G401.6 (cell line): ENCODE measurements around the gene C9orf153.
"Not testable (repeated sequence)": the region's sequence is repeated elsewhere in the genome, so short reads cannot be mapped to it uniquely, and the experiment has no call there.

Source experiments
- FAIRE-seq: peaks from 2 replicates; lab custom pipeline; 2012; peaks lifted over from hg19 to GRCh38; lab: Jason Lieb, UNC

C9orf153 gene

DNA sequence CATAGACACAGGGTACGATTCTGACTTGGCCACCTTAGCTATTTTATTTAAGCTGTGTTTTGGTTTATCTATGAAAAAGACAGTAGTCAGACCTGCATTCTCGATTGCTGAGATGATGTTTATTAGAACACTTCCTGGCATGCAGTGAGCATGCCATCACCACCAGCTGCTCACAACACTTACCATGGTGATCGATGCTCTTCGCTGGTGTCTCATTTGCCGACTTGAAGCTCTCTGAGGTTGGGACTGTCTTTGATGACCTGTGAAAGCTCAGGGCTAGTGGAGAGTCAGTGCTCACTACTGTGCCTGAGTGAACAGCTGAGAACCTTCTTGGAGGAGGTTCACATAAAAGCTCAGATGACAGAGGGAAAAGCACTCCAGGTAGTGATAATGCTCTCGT lies 4.4 kb upstream of the C9orf153 start:
- FAIRE-seq: no peak

DNA sequence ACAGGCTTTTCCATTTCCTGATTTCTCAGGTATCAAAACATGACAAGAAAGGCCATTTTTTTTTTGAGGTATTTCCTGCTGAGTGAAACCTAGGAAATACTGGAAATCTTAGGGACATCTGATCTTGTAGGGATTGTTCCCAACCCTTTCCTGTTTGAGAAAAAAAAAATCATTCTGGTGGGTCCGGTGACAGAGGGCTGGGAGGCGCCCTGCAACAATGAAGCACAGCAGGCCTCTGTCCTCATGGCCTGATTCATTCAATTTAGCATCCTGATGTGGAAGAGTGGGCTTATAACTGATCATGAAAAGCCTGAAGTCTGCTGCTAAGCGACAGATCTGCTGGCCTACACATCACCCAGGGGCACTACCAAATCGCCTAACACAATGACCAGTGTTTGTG lies 3.0 kb upstream of the C9orf153 start:
- FAIRE-seq: no peak

DNA sequence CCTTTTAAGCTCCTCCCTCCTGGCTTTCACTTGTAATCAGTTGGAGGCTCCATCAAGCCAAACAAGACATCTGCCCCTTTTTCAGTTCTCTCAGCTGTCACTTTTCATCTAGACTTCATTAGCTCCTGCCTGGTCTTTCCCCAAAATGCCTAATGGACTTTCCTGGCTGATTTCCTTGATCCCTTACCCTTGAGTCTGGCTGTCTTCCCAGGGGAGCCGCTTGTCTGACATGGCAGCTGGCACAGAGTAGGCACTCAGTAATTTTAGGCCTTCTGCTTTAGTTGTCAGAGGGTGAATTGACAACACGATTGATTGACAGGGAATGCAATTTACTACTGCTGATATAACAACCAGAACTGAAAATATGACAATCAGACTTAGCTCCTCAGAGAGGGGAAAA lies 2.1 kb downstream of the C9orf153 start:
- FAIRE-seq: no peak

DNA sequence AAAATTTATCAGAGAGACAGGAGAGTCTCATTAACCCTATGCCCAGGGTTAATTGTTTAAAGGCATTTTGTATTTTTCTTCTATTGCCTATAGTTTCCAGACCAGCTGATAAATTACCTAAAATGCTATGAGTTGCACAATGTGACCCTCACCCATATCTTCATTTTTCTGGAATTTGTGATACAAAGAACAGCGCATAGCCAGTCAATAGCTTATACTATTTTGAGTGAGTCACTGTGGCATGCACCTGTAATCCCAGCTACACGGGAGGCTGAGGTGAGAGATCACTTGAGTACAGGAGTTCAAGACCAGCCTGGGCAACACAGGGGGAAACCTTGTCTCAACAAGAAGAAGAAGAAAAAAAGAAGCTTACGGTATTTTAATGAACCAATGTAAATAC lies 2.8 kb downstream of the C9orf153 start:
- FAIRE-seq: no peak

DNA sequence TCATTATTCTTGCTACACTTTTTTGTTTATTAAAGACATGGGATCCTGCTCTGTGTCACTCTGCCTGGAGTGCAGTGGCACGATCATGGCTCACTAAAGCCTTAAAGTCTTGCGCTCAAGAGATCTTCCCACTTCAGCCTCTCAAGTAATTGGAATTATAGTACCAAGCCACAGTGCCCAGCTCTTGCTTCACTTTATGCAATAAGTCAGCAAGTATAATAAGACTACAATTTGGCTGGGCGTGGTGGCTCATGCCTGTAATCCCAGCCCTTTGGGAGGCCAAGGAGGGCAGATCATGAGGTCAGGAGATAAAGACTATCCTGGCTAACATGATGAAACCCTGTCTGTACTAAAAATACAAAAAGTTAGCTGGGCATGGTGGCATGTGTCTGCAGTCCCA lies 5.9 kb downstream of the C9orf153 start:
- FAIRE-seq: no peak

DNA sequence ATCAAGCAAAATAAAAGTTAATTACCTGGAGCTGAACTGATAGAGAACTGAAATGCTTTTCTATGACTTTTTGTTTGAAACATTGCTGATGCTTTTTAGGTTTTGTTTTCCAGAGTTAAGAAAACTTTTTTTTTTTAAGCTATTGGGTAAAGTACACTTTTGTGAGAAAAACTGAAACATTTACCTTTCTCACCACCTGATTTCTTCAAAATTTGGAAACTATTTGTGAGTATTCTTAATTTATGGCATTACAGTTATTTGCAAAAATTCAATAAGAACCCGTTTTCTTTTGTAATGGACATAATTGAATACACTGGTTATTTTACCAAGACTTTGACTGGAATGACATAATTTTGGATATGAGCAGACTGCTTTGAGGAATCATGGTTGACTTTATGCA lies 6.6 kb downstream of the C9orf153 start:
- FAIRE-seq: no peak

DNA sequence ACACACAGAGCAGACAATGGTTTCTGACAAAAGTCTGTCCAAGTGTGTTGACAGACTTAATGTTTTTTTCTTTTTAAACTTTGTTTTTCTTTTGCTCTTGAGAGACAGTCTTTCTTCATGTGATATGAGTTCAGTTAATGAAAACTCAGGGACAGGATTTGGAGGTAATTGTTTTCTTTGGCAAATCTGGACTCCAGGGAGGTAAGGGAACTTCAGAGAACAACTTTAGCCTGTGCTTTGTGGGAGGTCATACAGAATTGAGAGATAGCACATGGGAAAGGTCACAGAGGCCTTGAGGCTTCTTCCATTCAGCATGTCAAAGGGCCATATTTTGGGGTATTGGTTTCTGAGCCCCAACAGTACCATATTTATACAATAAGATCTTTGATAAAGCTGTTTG lies 9.3 kb downstream of the C9orf153 start:
- no peak for FAIRE-seq

DNA sequence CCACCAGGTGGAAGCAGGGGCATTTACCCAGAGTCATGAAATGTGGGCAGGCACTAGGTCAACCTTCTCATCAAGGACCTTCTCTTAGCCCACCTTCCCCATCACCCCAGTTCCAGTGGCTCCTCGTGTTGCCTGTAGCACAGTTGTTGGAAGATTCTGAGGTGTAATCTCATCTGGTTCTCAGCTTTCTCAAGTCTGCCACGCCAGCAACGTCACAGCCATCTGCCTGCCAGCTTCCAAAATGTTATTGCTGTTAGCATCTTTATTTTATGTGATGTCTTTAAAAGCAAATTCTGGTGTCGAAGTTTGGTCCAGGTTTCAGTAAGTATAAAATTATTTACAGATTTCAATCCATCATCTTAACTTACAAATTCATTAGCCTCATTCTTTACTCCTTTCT lies 10.7 kb downstream of the C9orf153 start:
- FAIRE-seq: no peak

DNA sequence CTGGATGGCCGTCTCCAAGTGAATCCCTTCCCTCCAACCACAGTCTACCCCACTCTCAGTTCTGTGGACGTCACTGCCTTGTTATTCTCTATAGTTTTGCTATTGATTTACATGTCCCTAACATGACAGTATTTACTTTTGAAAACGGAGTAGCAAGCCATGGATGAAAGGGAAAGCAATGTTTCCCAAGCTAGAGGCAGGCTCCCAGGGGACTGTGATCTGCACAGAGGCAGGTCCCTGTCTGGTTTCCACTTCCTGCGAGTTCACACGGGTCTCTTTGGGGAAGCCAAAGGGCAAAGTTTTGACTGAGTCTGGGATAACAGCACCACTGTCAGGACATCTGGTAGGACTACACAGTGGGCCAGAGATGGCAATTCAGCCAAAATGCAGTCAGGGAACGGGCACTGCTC lies 12.7 kb downstream of the C9orf153 start:
- FAIRE-seq: no peak

DNA sequence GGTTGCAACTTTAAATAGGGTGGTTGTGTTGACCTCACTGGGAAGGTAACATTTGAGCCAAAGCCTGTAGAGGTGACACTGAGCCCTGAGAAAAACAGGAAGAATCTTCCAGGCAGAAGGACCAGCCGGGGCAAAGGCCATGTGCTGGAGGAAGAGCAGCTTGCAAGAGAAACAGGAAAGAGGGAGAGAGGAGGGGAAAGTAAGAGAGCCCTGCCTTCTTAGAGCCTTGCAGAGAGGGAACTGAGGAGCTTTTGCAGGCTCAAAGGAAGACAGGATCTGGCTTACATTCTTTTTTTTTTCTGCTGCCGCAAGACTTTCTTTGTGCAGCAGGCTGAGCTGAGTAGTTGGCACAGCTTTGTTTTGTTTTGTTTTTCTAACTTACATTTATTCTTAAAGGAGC lies 17.4 kb downstream of the C9orf153 start:
- FAIRE-seq: no peak

DNA sequence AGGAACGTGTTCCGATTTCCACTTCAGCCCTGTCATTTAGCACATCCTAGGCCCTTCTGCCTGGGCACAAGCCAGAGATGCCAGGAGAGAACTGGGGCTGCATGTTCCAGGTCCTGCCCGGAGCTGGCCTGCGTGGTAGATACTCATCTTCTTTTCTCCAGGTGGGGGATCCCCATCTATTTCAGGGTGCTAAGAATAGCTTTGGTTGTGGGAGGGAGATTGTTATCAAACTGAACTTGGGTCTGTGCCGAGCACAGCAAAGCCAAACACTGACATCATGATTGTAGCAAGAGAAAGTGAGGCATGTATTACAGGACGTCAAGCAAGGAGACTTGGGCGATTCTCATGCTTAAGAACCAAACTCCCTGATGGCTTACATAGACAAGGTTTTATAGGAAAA lies 18.2 kb downstream of the C9orf153 start:
- FAIRE-seq: no peak

DNA sequence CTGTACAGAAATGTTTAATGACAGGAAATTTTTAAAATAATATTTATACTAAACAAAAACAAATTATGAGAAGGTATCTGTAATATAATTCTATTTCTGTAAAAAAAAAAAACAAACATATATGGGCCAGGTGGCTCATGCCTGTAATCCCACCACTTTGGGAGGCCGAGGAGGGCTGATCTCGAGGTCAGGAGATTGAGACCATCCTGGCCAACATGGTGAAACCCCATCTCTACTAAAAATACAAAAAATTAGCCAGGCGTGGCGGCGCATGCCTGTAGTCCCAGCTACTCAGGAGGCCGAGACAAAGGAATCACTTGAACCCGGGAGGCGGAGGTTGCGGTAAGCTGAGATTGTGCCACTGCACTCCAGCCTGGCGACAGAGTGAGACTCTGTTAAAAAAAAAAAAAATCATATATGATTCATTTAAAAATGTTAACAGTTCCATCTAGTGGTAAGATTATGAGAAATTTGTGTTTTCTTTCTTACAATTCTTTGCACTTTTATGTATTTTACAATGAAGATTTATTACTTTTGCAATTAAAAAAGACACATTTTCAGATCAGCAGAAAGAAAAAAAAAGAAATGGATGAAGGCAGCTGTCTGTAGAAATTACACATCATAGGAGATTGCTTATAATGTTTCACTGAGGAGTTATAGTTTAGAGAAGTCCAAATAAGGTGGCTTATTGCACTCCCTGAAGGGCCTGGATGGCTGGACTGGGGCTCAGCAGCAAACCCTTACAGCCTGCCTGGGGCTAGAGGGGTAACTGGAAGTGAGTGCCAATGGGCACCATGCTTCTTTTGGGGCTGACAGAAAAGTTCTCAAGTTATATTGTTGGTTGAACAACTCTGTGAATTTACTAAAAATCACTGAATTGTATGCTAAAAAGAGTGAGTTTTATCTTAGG lies 20.3 kb downstream of the C9orf153 start:
- FAIRE-seq: peak; percentile 80

DNA sequence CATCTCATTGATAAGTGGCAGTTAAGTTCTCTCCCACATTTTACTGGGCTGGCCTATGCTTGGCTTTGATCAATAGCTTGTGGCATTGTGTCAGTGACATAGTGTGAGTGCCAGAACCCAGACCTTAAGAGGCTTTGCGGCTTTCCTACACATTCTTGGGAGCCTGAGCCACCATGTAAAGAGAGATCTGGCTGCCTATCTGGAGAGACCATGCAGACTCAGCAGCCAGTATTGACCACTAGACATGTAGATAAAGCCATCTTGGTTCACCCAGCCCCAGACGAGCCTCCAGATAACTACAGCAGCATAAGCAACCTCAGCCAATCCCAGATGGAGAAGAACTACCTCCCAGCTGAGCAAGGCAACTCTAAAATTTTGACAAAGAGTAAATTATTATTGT lies 28.6 kb downstream of the C9orf153 start:
- no peak for FAIRE-seq

DNA sequence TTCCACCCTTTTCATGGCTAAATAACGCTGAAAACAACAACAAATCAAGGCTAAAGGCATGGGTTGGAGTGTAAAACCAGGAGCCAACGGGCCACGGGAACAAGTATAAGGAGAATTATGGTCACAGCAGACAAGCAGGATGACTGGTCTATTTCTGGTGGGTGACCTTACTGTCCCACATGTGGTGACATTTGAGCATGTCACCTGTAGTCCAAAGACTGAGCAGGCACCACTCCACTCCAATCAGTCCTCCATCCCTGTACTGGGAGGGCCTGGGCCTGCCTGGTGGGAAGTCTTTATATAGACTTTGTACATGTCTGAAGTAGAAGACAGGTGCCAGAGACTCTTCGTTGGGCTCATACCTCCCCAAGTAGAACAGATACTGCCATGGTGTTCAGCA lies 36.8 kb downstream of the C9orf153 start:
- no peak for FAIRE-seq

DNA sequence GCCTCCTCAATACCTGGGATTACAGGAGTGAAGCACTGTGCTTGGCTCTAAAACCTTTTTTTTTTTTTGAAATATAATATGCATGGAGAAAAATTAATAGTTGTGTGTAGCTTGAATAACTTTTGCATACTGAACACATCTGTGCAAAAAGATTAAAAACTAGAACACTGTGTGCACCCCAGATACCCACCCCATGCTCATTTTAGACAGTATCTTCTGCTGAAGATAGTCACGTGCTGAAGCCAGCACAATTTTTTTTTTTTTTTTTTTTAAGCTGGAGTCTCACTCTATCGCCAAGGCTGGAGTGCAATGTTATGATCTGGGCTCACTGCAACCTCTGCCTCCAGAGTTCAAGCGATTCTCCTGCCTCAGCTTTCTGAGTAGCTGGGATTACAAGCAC lies 39.9 kb downstream of the C9orf153 start:
- FAIRE-seq: no peak

DNA sequence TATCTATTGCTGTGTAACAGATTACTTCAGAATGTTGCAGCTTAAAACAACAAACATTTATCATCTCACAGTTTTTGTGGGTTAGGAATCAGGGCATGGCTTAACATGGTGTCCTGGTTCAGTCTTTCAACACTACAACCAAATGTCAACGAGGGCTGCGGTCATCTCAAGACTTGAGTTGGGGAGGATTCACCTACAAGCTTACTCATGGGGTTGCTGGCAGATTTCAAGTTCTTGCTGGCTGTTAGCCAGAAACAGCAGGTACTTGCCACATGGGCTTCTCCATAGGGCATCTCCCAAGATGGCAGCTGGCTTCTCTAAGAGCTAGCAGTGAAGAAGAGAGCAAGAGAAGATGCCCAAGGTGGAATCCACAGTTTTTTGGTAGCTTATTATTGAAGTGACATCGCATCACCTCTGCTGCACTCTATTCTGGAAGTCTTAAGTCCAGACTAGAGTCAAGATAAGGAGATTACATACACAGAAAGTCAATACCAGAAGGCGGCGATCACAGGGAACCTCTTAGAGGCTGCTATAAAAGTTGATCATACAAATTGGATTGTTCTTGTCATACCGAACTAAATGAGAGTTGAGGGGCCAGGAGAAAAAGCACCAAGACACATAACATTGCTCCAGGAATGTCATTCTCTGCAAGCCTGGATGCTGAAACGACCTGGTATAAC lies 42.2 kb downstream of the C9orf153 start:
- no peak for FAIRE-seq

DNA sequence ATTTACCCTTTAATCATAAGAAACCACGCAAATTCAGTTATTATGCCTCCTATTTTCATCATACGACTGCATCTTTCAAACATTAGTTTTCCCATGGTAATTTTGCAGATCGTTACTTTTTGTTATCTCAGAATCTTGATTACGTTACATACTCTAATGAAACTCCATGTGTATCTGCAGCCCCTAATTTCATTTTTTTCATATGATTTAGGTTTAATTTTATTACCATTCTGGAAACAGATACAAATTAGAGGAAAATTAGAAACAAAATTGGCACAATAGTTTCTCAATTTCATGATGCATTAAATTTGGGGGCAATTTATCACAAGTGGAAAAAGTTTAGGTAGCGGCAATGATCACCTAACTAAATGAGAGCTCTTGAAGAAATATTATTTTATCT lies 52.3 kb downstream of the C9orf153 start:
- FAIRE-seq: no peak

DNA sequence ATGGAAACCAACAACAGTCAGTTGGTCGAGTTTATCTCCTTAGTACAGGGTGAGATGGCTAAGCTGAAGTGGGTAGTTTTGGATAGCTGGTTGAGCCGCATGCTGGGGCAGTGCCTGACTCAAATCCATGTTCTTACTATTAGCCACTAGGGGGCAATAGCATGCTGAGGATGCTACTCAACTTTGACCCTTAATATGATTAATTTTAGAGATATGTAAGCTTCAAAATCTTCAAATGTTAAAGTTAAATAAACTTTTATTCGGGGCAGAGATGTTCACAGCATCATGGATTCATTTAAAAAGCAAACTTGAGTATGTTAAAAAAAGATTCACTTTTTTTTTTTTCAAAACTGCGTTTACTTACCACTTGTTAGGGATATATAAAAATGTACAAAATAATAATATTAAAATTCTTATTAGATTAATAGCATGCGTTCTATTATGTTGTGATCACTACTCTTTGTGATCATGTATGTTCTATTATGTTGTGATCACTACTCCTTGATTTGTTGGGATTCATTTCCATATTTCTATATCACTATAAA lies 57.0 kb downstream of the C9orf153 start:
- peak; percentile 88 for FAIRE-seq

DNA sequence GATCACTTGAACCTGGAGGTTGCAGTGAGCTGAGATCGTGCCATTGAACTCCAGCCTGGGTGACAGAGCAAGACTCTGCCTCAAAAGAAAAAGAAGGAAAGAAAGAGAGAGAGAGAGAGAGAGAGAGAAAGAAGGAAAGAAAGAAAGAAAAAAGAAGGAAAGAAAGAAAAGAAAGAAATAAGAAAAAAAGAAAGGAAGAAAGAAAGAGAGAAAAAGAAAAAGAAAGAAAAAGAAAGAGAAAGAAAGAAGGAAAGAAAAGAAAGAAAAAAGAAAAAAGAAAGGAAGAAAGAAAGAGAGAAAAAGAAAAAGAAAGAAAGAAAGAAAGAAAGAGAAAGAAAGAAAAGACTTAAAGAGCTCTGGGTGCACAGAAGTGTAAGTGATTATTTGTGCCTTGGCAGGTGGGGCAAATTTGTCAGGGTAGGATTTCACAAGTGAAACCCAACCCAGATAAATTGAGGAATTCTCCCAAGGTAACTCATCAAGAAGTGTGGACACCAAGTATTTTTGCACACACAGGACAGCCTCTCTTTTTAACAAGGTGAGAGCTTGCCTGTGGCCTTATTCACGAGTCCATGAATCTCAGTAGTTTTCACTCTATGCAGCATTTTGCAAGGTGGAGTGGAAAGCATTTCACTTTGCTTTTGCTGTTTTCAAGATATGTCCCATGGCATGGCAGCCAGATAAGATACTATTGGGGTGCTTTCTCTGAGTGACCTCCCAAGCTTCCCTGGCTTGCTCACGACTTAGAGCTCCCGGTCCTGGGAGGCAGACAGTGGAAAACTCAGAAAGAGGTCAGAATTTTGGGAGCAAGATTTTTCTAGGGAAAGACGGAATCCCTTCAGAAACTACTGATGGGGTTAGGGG lies 57.8 kb downstream of the C9orf153 start:
- no peak for FAIRE-seq

DNA sequence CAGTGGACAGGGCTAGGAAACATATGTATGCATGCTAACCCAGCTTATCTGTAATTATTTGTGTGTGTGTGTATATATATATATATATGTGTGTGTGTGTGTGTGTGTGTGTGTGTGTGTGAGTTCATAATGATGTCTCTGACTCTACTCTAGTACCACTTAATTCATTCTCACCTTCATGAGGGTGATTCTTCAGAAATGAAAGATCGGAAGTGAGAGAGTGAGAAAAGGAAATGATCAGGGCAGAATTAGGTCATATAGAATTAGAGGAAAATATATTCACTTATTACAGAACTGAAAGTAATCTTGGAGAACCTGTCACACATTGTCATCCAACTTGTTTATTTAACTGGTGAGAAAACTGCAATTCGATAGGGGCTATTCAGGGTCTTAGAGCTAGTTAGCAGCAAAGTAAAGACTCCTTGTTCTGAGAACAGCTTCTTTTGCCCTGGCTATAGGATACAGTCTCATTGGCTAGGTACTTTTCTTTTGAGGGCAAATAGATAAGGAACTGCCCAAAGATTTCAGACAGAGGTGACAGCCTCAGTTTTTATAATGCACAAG lies 58.8 kb downstream of the C9orf153 start:
- no peak for FAIRE-seq

DNA sequence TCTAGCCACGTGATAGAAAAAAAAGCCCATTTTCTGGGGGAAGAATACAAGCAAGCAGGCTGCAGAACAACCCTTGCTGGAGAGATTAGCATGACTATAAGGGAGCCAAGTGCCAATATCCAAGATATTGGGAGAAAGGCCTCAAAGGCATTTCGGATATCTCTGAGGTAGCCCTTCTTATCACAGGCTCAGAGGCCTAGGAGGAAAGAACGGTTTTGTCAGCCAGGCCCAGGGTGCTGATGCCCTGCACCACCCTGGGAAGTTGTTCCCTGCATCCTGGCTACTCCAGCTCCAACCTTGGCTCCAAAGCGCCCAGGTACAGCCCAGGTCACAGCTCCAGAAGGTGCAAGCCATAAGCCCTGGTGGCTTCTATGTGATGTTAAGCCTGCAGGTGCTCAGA lies 66.4 kb downstream of the C9orf153 start:
- FAIRE-seq: no peak

DNA sequence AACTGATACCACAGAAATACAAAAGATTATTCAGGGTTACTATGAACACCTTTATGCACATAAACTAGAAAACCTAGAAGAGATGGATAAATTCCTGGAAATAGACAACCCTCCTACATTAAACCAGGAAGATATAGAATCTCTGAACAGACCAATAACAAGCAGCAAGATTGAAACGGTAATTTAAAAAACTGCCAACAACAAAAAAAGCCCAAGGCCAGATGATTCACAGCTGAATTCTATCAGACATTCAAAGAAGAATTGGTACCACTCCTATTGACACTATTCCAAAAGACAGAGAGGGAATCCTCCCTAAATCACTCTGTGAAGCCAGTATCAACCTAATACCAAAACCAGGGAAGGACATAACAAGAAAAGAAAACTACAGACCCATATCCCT lies 68.8 kb downstream of the C9orf153 start:
- not testable (repeated sequence) for FAIRE-seq
